Peyer's patch (tissue), 4 donors: Measurements from ENCODE around the gene GRIK3.

Source experiments
- CTCF ChIP-seq, 6 experiments: fragments of 450-650 bp in 4 of 6; fragments of 200-600 bp in 2 of 6; sonication (generic) in 1 of 6; IDR thresholded peaks; one replicate each; pipeline ENCODE4 v1.5.1; 2017 to 2019; ENCODE audit warnings: antibody characterized with exemption in 6 of 6, mild to moderate bottlenecking in 3 of 6, moderate library complexity in 1 of 6
- POLR2A ChIP-seq, 2 donors: fragments of 450-650 bp; IDR thresholded peaks; one replicate each; pipeline ENCODE4 v1.5.1; 2017; ENCODE audit warnings: antibody characterized with exemption in 2 of 2, mild to moderate bottlenecking in 2 of 2, moderate library complexity in 2 of 2

DNA sequence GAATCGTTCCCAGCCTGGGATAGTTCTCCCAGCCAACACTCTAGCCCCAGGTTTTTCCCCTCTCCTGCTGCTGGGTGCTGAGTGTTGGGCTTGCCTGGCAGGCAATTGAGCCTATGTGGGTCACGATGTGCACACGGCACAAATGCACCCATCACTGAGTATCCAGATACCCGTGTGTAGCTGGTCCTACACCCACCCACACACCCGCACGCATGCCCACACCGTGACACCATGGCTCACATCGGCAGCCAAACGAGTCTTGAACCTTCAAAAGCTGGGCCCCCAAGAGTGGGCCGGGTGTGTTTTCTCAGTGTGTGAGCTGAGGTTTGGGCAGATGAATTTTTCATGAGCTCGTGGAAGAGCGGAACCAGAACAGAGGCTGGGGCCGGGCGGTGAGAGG is 188.5 kb downstream of the GRIK3 start:
- TF ChIP-seq CTCF (IDR thresholded peaks at IDR 0.05) (no peak), POLR2A (IDR thresholded peaks at IDR 0.05) (no peak)
